GF-D8 (cell line): Measurements from ENCODE around the gene NKAIN2.

ENCODE experiments used
- DNase-seq: peaks from one replicate; lab custom pipeline; 2025; lab: John Stamatoyannopoulos, UW

NKAIN2 gene

DNA sequence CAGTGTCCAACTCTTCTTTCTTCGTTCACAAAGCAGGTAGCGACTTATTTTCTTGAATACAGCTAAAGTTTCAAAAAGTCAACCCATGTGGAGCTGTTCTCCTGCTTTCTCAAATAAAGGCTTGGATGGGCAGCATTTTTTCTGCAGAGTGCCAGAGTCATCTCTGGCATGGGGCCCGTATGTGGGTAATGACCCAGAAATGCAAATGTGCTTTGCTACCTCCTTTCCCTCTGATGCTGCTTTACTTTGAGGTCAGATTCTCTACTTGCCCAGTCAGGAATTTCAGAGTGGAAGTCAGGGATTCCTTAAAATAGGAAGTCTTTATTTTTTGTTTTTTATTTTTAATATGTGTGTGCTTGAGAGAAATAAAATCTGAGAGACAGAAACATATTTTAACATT, 4.9 kb downstream of the NKAIN2 start:
- DNase-seq, result no peak

DNA sequence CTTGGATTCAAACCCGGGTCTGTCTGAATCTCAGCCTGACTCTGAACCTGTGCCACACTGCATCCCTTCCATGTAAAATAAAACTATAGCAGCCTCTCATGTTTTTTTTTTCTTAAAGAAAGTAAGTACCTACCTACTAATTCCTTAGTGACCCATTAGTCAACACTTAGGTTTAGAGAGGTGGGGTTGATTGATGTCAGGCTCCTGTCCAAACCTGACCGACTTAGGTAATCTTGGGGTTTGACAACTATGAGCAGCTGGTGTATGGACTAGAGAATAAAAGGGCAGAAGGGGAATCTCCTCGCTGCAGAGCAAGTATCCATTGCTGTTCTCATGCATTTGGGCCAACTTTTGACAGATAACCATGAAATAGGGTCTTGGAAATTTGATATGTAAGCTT, 6.5 kb downstream of the NKAIN2 start:
- DNase-seq, result no peak

DNA sequence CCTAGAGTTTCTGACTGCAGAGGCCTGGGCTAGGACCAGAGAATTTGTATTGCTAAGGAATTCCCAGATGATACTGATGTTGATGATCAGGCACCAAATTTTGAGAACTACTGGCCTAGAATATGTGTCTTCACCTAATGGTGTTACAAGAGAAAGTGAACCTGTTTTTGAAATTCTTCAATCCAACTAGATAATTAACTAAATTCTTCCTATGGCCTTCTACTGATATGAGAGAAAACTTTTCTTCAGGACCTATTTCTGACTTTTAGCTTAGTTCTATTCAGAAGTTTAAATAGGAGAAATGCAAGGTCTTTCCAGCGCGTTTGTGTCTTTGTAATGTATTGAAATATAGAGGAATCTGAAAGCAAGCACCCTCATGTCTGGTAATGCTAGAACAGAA, 7.3 kb downstream of the NKAIN2 start:
- no peak for DNase-seq

DNA sequence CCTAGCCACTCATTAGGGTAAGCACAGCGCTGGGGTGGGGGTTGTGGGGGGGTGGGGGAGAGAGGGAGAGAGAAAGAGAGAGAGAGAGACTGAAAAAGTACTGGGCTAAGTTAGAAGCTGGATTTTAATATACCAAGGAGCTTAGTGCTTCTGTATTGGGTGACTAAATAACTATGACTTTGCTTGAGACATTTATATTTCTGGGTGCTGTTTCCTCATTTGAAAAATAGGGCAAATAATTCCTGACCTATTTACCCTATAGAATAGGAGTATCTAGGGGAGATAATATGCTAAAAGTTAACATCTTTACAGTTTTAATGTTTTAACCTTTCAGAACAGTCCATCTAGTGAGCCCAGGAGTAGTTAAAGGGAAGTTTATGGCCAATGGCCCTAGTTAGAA, 7.7 kb downstream of the NKAIN2 start:
- DNase-seq, result no peak

DNA sequence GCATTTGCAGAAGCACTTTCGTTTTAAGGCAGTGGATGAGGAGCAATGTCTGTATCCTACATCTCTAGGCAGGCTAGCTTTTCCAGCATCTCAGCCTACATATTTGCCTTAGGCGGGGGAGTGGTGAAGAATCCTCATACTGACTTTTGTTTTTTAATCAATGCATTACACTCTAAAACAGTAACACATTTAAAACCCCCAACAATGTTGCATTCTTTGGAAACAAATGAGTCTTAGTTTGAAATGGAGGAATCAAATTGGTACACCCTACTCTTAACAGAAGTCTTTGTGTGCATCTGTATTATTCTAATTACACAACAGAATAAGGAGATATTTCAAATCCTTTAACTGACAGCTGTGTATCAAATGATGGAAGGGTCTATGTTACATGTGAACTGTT, 9.0 kb downstream of the NKAIN2 start:
- no peak for DNase-seq

DNA sequence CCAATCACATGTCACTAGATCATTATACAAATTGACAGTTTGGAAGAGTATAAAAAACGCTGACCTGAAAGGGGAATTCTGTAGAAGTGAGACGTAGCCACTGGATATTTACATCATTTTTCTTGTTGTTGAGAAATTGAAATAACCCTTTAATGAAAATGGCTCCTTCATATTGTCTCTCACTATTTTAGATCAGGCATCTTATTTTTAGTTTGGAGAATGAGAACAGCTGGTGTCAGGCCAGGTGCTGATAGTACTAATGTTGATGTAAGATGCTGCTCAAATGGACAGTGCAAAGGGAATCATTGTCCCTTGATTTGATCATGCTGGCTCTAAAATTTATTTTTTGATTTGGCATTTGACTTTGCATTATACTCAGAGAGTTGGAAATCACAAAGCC, 17.4 kb downstream of the NKAIN2 start:
- DNase-seq, result no peak

DNA sequence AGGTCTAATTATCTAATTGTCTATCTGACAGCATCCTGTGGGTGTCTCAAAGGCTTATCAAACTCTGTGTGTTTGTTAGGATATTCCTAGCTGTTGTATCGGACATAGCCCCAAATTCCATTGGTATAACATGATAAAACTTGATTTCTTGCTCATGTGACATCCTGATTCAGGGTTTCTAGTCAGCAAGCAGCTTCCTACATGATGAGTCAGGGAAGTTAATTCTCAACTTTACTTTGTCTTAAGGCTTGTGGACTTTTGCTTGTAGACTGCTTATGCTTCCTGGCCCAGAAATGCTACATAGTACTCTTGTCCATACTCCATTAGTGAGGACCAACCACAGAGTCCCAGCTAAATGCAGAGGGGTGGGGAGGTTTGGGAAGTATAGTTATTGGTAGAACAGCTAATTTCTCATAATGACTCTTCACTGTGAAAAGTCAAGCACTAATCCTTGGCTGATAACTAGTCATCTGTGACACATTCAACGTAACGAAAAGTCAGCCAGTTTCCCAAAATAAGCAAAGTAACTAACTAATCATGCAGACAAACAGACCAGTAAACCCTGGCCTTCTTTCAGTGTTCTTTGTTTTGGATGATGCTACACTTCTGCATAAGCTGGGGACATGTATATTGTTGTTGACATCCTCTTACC, 25.8 kb downstream of the NKAIN2 start:
- DNase-seq, result no peak

DNA sequence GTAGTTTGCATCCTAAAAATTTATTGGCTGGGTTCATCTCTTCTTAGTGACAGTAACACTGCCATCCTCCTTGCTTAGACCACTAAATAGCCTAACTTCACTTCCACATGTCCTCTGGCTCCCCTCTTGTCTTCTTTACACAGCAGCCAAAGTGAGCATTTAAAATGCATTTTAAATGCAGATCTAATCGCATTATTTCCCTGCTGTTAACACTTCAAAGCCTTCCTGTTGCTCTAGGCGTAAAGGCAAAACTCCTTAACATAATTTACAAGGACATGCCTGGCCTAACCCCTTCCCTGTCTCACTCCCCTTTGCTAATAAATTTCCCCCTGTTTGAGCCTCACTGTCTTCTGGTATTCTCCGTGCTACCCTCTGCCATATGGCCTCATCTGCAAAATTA, 26.5 kb downstream of the NKAIN2 start:
- DNase-seq, result no peak

DNA sequence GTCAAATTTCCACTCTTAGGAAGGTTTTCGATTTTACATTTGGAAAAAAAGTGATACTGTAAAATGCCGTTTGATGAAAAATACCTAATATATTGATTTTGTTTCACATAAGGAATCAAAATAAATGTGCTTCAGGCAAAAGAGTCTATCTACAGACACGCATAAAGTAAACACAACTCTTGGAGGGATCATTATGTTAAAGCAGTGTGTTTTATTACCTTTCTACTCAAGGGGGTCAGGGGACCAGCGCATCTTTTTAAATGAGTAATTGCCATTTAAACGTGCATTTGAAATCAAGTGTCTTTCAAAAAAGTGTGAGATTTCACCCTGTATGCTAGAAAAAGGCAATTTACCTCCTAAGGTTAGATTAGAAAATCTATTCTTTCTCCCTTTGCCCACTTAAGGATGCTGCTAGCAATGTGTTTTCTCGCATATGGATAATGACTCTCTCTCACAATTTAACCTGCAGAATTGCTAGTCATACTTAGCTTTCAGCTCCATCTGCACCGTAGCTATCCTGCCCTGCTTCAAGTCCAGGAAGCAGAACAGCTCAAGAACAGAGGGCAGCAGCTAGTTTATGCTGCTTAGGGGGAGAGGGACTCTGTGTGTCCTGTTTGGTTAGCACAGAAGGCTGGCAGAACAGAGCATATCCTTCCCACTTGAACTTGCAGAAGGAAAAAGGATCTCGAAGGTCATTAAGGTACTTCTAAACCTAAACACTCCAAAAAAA, 35.0 kb downstream of the NKAIN2 start:
- DNase-seq, result no peak

DNA sequence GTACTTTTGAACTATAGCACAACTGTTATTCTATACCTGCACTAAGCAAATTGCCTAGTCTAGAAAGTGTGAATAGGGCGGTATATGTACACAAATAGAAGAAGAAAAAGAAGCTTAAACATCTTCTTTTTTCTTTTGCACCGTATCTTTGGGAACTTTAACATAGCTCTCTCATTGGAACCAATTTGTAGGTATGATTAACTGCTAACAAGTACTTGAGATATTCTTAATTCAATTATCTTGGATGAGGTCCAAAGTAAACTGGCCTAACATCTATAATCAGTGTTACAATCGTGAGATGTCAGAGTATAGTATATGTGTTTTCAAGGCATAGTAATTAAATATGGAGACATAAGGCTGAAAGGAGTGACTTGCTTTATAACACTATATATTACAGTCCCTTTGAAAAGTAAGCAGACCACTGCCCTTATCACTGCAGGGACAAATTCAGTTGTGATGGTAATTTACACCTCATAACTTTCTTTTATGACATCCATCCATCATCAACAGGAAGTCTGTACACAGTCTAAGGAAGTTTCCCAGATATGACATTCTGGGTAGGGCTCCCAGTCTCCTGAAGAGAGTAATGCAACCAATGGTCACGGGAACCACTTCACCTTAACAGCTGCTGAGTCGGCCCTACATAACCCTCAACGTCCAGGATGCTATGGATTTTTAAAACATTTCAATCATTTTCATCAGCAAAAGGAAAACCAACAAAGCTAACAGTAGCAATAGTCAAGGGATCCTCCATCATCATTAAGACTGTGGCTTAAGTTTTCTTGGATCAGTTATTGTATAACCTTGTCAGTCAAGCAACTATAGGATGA, 37.6 kb downstream of the NKAIN2 start:
- no peak for DNase-seq

DNA sequence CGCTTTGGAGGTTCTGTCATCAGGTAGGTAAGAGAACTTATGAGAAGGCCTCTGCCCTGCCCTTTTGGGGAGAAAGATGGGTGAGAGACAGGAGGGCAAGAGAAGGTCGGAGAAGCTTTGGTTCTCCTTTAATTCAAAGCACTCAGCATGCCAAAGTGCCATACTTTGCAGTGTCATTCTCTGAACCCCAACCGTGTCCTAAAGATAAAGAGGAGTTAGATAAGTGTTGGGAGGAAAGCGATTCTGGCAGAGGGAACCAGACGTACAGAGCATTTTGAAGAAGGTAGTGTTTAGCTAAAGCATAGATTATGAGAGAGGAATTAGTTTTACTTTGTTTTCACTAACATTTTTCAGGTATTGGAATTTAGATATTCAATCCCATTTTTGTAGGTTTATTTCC, 40.3 kb downstream of the NKAIN2 start:
- DNase-seq, result no peak

DNA sequence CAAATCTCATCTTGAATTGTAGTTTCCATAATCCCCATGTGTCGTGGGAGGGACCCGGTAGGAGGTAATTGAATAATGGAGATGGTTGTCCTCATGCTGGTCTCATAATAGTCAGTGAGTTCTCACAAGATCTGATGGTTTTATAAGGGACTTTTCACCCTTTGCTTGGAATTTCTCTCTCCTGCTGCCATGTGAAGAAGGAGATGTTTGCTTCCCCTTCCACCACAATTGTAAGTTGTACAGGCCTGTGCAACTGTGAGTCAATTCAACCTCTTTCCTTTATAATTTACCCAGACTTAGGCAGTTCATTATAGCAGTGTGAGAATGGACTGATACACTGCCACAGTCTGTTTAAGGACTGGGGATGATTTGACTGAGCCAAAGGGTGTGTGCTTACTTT, 44.7 kb downstream of the NKAIN2 start:
- DNase-seq, result no peak

DNA sequence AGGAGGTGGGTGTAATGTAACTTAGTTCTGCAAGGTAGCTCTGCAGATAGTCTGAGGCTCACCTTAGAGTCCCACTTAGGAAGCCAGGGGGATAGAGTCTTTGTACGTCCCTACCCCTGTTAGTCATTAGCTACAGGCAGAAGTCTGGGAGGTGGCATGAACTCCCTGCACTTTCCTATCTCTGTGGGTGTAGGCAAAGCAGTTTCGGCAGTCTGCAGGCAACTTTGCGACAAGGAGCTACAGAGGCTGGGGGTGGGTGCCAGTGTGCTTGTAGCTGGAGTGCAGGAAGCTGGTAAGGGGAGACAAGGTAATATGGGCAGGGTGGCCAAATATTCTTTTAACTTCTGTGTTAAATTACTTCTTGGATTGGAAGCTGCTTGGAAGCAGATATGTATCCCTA, 45.7 kb downstream of the NKAIN2 start:
- DNase-seq, result no peak

DNA sequence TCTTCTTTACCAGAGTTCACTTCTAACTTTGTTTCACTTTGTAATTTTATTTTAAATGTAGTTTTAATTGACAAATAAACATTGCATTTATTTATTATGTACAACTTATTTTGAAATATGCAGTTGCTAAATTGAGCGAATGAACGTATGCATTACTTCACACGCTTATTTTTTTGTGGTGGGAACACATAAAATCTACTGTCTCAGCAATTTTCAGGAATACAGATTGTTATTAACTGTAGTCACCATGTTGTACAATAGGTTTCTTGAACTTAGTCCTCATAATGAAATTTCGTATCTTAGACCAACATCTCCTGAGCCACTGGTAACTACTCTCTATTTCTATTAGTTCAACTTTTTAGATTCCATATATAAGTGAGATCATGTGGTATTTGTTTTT, 46.9 kb downstream of the NKAIN2 start:
- DNase-seq, result no peak

DNA sequence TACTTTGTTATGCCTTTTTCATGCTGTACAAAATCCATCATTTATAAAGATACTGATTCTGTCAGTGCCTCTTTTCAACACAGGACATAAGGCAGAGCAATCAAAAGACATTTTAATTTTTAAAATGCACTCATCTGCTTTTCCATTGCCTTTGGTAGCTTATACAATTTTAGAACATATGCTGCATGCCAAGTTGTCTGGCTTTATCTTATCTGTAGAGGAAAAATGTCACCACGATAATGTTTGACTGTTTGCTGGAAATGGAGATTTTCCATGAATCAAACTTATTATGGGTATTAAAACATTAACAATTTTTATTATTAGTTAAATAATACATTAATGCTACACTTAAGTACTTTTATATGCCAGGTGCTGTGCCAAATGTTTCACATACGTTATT, 50.5 kb downstream of the NKAIN2 start:
- no peak for DNase-seq

DNA sequence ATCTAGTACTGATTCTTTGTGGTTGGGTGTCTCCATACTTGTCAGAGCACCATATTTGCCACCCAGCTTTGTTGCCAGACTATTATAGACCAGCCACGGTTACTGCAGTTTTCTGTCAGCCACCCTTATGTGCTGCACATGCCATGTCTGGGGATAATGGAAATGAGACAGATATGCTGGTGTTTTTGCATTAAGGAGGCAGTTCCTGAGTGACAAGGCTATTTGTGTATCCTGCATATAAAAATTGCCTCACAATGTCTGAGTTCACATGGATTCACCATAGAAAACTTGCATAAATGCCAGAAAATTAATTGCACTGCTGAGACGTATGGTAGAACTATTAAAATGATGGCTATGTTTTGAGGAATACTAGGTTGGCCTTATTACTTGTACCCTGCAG, 51.8 kb downstream of the NKAIN2 start:
- DNase-seq, result no peak

DNA sequence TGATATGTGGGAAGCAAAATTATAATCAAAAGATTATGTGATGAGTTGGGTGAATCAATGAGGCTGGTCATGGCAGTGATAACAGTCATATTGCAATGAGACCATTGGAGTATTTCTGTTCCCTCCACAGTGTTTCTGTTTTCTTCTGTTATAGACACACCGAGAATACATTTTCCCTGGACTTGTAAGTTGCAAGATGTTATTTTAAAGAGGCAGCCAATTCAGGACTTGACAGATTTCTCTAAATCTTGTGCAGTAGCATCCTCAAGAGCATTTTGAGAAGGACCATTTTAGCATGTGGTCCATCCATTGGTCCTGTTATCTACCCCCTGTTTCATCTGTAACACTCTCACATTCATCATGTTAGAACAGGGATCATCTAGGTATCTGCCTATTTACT, 55.6 kb downstream of the NKAIN2 start:
- DNase-seq, result no peak

DNA sequence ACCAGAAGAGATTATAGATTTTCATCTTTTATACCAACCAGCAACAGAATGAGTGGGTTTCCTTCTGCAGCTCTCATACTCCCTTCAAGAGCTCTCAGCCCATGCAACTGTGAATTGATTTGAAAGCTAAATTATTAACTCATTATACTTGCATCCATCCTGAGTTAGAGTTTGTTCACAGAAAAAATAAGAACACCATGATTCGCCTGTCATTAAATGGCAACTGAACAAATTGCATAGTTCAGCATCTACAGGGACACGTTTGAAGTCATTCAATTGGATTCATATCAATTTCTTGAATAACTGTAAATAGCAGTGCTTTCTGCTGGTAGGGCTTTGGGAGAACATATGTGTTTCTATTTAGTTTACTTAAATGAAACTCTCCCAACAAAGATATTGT, 65.7 kb downstream of the NKAIN2 start:
- DNase-seq, result no peak

DNA sequence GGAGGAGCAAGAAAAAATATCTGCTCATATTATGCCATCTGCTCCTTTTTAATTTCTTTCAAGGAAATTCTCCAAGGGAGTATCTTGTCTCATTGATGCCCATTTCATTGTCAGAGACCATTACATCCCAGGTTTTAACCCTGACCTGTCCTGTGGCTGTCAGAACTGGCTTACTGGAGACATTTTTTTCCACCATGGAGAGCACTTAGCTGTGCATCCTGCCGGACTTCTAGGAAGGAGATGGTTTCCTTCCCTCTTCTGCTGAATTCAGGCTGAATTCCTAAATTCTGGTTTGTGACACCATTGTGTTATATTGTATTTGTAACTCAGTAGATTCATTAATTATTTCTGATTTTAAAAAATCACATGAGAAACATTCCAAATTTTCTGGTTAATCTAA, 70.3 kb downstream of the NKAIN2 start:
- DNase-seq, result no peak

DNA sequence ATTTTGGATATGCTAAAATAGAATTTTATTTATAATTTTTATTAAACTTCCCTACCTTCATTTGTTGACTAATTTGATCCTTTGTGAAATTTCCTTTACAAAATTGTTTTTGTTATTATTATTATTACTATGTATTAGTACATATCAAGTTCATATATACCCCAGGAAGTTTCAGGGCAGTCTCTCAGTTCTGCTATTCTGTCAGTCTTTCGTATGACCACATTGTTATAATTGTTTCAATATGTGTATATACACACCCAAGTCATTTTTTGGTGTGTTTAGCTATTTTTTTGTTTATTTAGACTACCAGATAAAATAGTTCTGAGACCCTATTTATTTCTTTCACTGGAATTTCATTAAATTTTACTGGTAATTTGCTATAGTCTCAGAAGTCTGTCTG, 72.1 kb downstream of the NKAIN2 start:
- no peak for DNase-seq

DNA sequence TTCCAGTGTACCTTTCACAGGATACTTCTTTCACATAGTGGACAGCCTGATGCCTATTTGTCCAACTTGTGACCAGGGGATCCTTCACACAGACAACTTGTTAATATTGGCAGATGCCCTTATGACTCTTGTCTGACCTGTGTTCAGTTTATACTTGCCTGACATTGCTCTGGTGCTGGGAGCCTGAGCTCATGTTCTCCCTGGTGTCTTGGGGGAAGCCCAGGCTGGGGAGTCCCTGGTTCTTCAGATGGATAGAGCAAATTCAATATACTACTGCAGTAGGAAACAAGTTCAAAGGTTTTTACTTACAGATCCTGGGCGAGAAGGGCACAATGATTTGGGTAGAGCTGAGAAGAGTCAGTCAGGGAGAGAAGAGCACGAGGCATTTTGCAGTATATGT, 76.1 kb downstream of the NKAIN2 start:
- no peak for DNase-seq

DNA sequence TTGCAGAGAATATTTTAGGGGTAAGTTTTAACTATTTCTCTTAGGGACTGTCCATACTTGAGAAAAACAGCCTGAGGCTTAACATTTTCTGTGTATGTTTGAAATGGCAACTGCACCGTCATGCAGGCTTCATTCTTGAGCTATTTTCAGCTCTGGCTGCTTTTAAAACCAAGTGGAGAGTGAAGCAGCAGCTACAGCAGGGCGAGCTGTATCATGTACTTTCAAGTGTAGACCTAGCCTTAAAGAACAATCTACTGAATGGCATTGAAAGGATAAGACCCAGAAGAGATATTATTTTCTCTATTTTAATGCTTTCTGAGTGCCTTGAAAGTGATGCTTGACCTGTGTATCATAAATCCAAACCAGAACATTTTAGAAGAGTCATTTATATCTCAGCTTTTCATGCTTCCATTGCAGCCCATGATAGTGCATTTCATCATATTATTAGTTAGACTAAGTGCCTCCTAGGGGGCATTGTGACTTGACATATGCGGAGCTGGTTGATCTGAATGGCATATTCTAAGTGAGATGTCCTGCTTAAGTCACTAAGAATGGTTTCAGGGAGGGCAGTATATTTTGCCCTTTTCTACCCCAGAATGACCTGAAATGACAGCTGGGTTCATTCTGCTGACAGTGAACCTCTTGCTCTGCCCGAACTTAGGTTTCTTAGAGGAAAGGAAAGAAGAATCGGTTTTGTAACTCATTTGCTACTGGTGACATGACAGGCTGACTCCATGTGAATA, 85.3 kb downstream of the NKAIN2 start:
- no peak for DNase-seq

DNA sequence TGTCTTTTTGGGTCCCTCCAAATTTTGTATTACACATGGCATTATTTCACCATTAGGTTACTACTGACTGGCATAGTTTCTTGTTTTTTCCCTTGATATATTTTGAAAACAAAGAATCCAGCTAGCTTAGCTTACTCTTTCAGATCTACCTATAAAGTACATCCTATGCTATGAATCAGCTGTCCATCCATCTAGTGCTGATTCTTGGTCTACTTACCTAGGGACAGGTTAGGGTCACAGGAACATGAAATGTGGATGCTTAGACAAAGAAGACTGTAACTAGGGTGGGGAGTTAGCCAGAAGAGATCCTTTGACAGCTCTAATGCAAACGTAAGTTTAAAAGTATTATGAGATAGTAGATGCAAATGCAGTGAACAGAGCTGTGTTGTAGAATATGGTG, 91.7 kb downstream of the NKAIN2 start:
- DNase-seq, result no peak
